H9 (cell line): ENCODE results near the gene PNLDC1. TPM values are rescaled to one million over a fixed set of nuclear protein-coding genes. Genes with fewer than 3 reads are reported as not detected.
A peak's percentile ranks its signal among the peaks of the same experiment; 100 is the strongest.

Experiments
- DNase-seq: peaks from one replicate; pipeline ENCODE4 v3.0.0-alpha.2; 2017
- H2AFZ ChIP-seq: one replicate; pipeline ENCODE4 v1.6.1; 2013; ENCODE audit warnings: mild to moderate bottlenecking, low read length, control low read depth, moderate library complexity
- H2AK5ac ChIP-seq: 2 replicates; pipeline ENCODE4 v1.6.1; 2013; ENCODE audit warnings: low read length, control low read depth, mixed read lengths; ENCODE audit not compliant: insufficient read length
- H2BK120ac ChIP-seq: one replicate; pipeline ENCODE4 v1.6.1; 2013; ENCODE audit warnings: low read depth, mild to moderate bottlenecking, low read length, control low read depth, inconsistent platforms; ENCODE audit not compliant: poor library complexity, severe bottlenecking
- H2BK12ac ChIP-seq: 2 replicates; pipeline ENCODE4 v1.6.1; 2013; ENCODE audit warnings: low read length, control low read depth, mixed read lengths, low read depth; ENCODE audit not compliant: insufficient read length
- H2BK15ac ChIP-seq: 2 replicates; pipeline ENCODE4 v1.6.1; 2013; ENCODE audit warnings: low read depth, low read length, control low read depth
- H2BK20ac ChIP-seq: one replicate; pipeline ENCODE4 v1.6.1; 2013; ENCODE audit warnings: low read depth, mild to moderate bottlenecking, low read length, control low read depth, inconsistent platforms; ENCODE audit not compliant: poor library complexity, severe bottlenecking
- H2BK5ac ChIP-seq: 2 replicates; pipeline ENCODE4 v1.6.1; 2013; ENCODE audit warnings: low read length, control low read depth, mixed read lengths; ENCODE audit not compliant: insufficient read length
- H3K14ac ChIP-seq: 2 replicates; pipeline ENCODE4 v1.6.1; 2013; ENCODE audit warnings: low read length, control low read depth; ENCODE audit not compliant: insufficient read depth
- H3K18ac ChIP-seq: 2 replicates; pipeline ENCODE4 v1.6.1; 2013; ENCODE audit warnings: low read depth, mild to moderate bottlenecking, mixed read lengths, low read length, control low read depth; ENCODE audit not compliant: insufficient read length
- H3K23ac ChIP-seq: 2 replicates; pipeline ENCODE4 v1.6.1; 2013; ENCODE audit warnings: low read length, control low read depth, mixed read lengths, low read depth; ENCODE audit not compliant: insufficient read length
- H3K23me2 ChIP-seq: 2 replicates; pipeline ENCODE4 v1.6.1; 2013; ENCODE audit warnings: low read depth, mild to moderate bottlenecking, mixed read lengths, low read length, control low read depth; ENCODE audit not compliant: insufficient read length, poor library complexity, severe bottlenecking
- H3K27ac ChIP-seq: 2 replicates; pipeline ENCODE4 v1.5.1; 2013; ENCODE audit warnings: low read length, control low read depth, mixed read lengths, low read depth; ENCODE audit not compliant: insufficient read length
- H3K27me3 ChIP-seq: 2 replicates; pipeline ENCODE4 v1.6.1; 2013; ENCODE audit warnings: low read length, control low read depth, inconsistent platforms; ENCODE audit not compliant: insufficient read depth
- H3K4ac ChIP-seq: 2 replicates; pipeline ENCODE4 v1.6.1; 2013; ENCODE audit warnings: low read depth, mild to moderate bottlenecking, control low read depth, inconsistent platforms, low read length, moderate library complexity
- H3K4me1 ChIP-seq: 2 replicates; pipeline ENCODE4 v1.6.1; 2013; ENCODE audit warnings: low read length, control low read depth, inconsistent platforms; ENCODE audit not compliant: insufficient read depth
- H3K4me2 ChIP-seq: 2 replicates; pipeline ENCODE4 v1.6.1; 2013; ENCODE audit warnings: low read length, control low read depth, mixed read lengths; ENCODE audit not compliant: insufficient read length, insufficient read depth
- H3K56ac ChIP-seq: 2 replicates; pipeline ENCODE4 v1.6.1; 2013; ENCODE audit warnings: low read depth, mild to moderate bottlenecking, mixed read lengths, low read length, control low read depth; ENCODE audit not compliant: insufficient read length
- H3K79me1 ChIP-seq: 2 replicates; pipeline ENCODE4 v1.6.1; 2013; ENCODE audit warnings: low read depth, mild to moderate bottlenecking, moderate library complexity, low read length, control low read depth, inconsistent platforms; ENCODE audit not compliant: insufficient read depth, poor library complexity, severe bottlenecking
- H3K79me2 ChIP-seq: 2 replicates; pipeline ENCODE4 v1.6.1; 2013; ENCODE audit warnings: low read length, control low read depth, inconsistent platforms; ENCODE audit not compliant: insufficient read depth
- H3K9ac ChIP-seq: 2 replicates; pipeline ENCODE4 v1.6.1; 2013; ENCODE audit warnings: low read length, control low read depth, mixed read lengths; ENCODE audit not compliant: insufficient read length; ENCODE audit errors: extremely low read depth
- H3K9me3 ChIP-seq: one replicate; pipeline ENCODE4 v1.6.1; 2013; ENCODE audit warnings: low read depth, low read length, inconsistent platforms; ENCODE audit not compliant: control insufficient read depth
- H3T11ph ChIP-seq: one replicate; pipeline ENCODE4 v1.6.1; 2013; ENCODE audit warnings: mild to moderate bottlenecking, low read length, control low read depth, inconsistent platforms
- H4K20me1 ChIP-seq: one replicate; pipeline ENCODE4 v1.6.1; 2013; ENCODE audit not compliant: control insufficient read depth, insufficient read length, insufficient read depth
- H4K5ac ChIP-seq: 2 replicates; pipeline ENCODE4 v1.6.1; 2013; ENCODE audit warnings: low read depth, mild to moderate bottlenecking, mixed read lengths, low read length, control low read depth; ENCODE audit not compliant: insufficient read length
- H4K8ac ChIP-seq: replicated peaks from 2 replicates; pipeline ENCODE4 v1.6.1; 2013; ENCODE audit warnings: low read length, control low read depth, mixed read lengths, low read depth; ENCODE audit not compliant: insufficient read length
- H4K91ac ChIP-seq: 2 replicates; pipeline ENCODE4 v1.6.1; 2013; ENCODE audit warnings: low read depth, mild to moderate bottlenecking, moderate library complexity, mixed read lengths, low read length, control low read depth; ENCODE audit not compliant: insufficient read length
- H3K27ac Mint-ChIP-seq, 3 experiments: 2 replicates in 2 of 3; 3 replicates in 1 of 3; pipeline ENCODE4 v1.8.0; 2020 to 2021; ENCODE audit warnings: mixed read lengths in 3 of 3, mild to moderate bottlenecking in 1 of 3, moderate library complexity in 1 of 3
- H3K27me3 Mint-ChIP-seq: 2 replicates; pipeline ENCODE4 v1.8.0; 2021; ENCODE audit warnings: low read depth, mild to moderate bottlenecking, moderate library complexity, mixed read lengths
- H3K36me3 Mint-ChIP-seq, 3 experiments: 2 replicates in 2 of 3; 3 replicates in 1 of 3; pipeline ENCODE4 v1.8.0; 2020 to 2021; ENCODE audit warnings: low read depth in 3 of 3, mixed read lengths in 3 of 3; ENCODE audit not compliant: insufficient read depth in 1 of 3
- H3K4me1 Mint-ChIP-seq, 2 experiments: 2 replicates each; pipeline ENCODE4 v1.8.0; 2020; ENCODE audit warnings: mixed read lengths in 2 of 2
- H3K4me3 Mint-ChIP-seq, 2 experiments: 2 replicates in 1 of 2; 3 replicates in 1 of 2; pipeline ENCODE4 v1.8.0; 2020 to 2021; ENCODE audit warnings: mild to moderate bottlenecking in 2 of 2, mixed read lengths in 2 of 2, moderate library complexity in 1 of 2
- H3K9me3 Mint-ChIP-seq, 2 experiments: 2 replicates in 1 of 2; 3 replicates in 1 of 2; pipeline ENCODE4 v1.8.0; 2020; ENCODE audit warnings: mild to moderate bottlenecking in 2 of 2, mixed read lengths in 2 of 2, moderate library complexity in 1 of 2
- CTCF ChIP-seq: fragments of 200-600 bp; sonication (generic); conservative IDR thresholded peaks from 3 replicates; pipeline ENCODE4 v1.8.0; 2021; ENCODE audit warnings: antibody characterized with exemption, mild to moderate bottlenecking
- WGBS: extraction: QIAGEN DNeasy Blood & Tissue Kit; methylation state at CpG from one replicate; pipeline ENCODE4 v1.1.7; 2013; ENCODE audit warnings: missing lambda C conversion rate, low lambda C conversion rate, mixed read lengths; ENCODE audit not compliant: insufficient read length; ENCODE audit errors: extremely low coverage; 5-methylcytosine and 5-hydroxymethylcytosine counted together
- long read RNA-seq: library from polyadenylated mRNA; unstranded; transcript quantifications from one replicate; pipeline ENCODE4 v2.0.0, GENCODE V29; 2020
- total RNA-seq: library from RNA; stranded (reverse); gene quantifications from 2 replicates; pipeline ENCODE4 v1.2.1, GENCODE V29; 2021

PNLDC1 gene, protein sequence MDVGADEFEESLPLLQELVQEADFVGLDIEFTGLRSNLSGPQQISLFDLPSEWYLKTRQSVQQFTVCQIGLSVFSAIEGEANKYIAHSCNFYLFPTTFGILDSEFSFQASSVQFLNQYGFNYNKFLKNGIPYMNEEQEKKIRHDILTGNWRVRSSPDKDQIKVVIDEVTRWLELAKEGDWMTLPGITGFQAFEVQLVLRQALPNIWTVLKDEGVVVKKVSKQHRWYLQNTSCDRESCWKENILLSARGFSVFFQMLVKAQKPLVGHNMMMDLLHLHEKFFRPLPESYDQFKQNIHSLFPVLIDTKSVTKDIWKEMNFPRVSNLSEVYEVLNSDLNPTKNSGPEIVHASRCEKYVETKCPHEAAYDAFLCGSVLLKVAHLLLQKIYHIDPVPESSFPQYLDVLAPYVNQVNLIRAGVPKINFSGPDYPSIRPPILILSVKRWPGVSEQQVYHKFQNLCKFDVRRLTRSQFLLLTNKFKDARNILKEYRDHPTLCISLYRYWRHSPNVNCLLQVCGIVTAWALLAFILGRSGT
- total RNA-seq, result not detected in 2 replicates
- long read RNA-seq, result 0 reads

- Histone ChIP-seq H4K91ac (no peak within 1 kb of the TSS), H3K4ac (no peak within 1 kb of the TSS), H3K4me2 (no peak within 1 kb of the TSS), H2BK20ac (no peak within 1 kb of the TSS), H4K20me1 (no peaks in the 10 kb centered on the region), H3K79me1 (no peaks in the 10 kb centered on the region), H3K23me2 (no peaks in the 10 kb centered on the region), H2BK12ac (no peak within 1 kb of the TSS), H3K56ac (no peak within 1 kb of the TSS), H2AFZ (no peak within 1 kb of the TSS), H3K27ac (no peak within 1 kb of the TSS), H3K23ac (no peak within 1 kb of the TSS), H3K9ac (no peak within 1 kb of the TSS), H3K14ac (no peak within 1 kb of the TSS), H3T11ph (no peak within 1 kb of the TSS), H3K18ac (no peak within 1 kb of the TSS), H3K79me2 (no peaks in the 10 kb centered on the region), H3K4me1 (no peaks in the 10 kb centered on the region; the same call in 1 of the 2 replicates), H2BK5ac (no peak within 1 kb of the TSS), H3K27me3 (no peaks in the 10 kb centered on the region), H2BK15ac (no peak within 1 kb of the TSS), H4K5ac (no peak within 1 kb of the TSS), H2BK120ac (no peak within 1 kb of the TSS), H2AK5ac (no peak within 1 kb of the TSS), H3K9me3 (no peaks in the 10 kb centered on the region), H4K8ac (no peak within 1 kb of the TSS)
- Mint-ChIP-seq H3K4me1 (peaks cover 4 to 15% of the 10 kb centered on the region in 2 experiments; a peak in 2 of 4 replicates), H3K27ac (peak within 1 kb of the TSS; percentile 82 to 92 (median 87); a peak in 4 of 7 replicates), H3K9me3 (no peaks in the 10 kb centered on the region), H3K27me3 (no peaks in the 10 kb centered on the region; the same call in 1 of the 2 replicates), H3K36me3 (peaks cover 6 to 32% (median 26%) of the 10 kb centered on the region in 3 experiments; a peak in 6 of 7 replicates), H3K4me3 (no peak within 1 kb of the TSS; a peak in 1 of 5 replicates)
- no peak for TF ChIP-seq CTCF
- DNase-seq, result no peak
- WGBS, result no CpG with 5 or more reads among the region's 50 CpGs
These were observed at the start of gene PNLDC1 for GRCh38 chr6:159800141-159800865. TSS of gene PNLDC1 (plus strand) at chr6:159800276. CDS start at chr6:159800308, 32 bp downstream.
